H1 (cell line): ENCODE measurements around the gene TRABD2A. TPM values are rescaled to one million over a fixed set of nuclear protein-coding genes. Genes with fewer than 3 reads are reported as not detected.

Experiments
- BCL11A ChIP-seq, 2 experiments: IDR thresholded peaks; one replicate each; pipeline ENCODE4 v1.6.1; 2011; ENCODE audit warnings: low read depth in 2 of 2, low read length in 2 of 2, mild to moderate bottlenecking in 2 of 2
- CTBP2 ChIP-seq: IDR thresholded peaks from 2 replicates; pipeline ENCODE4 v1.7.0; 2011; ENCODE audit warnings: borderline replicate concordance, mild to moderate bottlenecking, moderate library complexity, mixed read lengths, low read length; ENCODE audit not compliant: insufficient read depth, insufficient read length
- KDM4A ChIP-seq: IDR thresholded peaks from one replicate; pipeline ENCODE4 v1.7.1; 2012; ENCODE audit warnings: low read depth, mild to moderate bottlenecking, moderate library complexity, low read length, inconsistent platforms; ENCODE audit not compliant: severe bottlenecking
- RFX5 ChIP-seq: IDR thresholded peaks from 2 replicates; pipeline ENCODE4 v1.6.1; 2011; ENCODE audit warnings: low read depth, low read length, improper control_type of control experiment, borderline replicate concordance
- SIN3A ChIP-seq, 2 experiments: IDR thresholded peaks in 1 of 2; conservative IDR thresholded peaks in 1 of 2; 2 replicates each; pipeline ENCODE4 v1.6.1; 2011 to 2012; ENCODE audit warnings: low read length in 2 of 2, improper control_type of control experiment in 1 of 2, low read depth in 1 of 2, mild to moderate bottlenecking in 1 of 2
- ZNF274 ChIP-seq: IDR thresholded peaks from 2 replicates; pipeline ENCODE4 v1.7.0; 2012; ENCODE audit warnings: low read length, borderline replicate concordance; ENCODE audit errors: extremely low read depth
- polyA plus RNA-seq, 7 experiments: library from polyadenylated mRNA; depleted of rRNA in 3 of 7; stranded (reverse) in 5 of 7; unstranded in 2 of 7; fragments of >200 nt in 5 of 7; fragments of 200-250 nt in 2 of 7; gene quantifications; 1 replicate in 5 of 7; 2 replicates in 1 of 7; 4 replicates in 1 of 7; pipeline versions ENCODE4 v1.2.1 to v1.2.3, GENCODE V29; 2011 to 2013; ENCODE audit warnings: missing spikeins in 2 of 7, mixed read lengths in 2 of 7
- total RNA-seq: library from RNA; stranded (reverse); fragmentation: NEBNext Ultra II Directional; extraction: Animal tissue kit (Norgen Biotek cat#: 25700); gene quantifications from 2 replicates; pipeline ENCODE4 v1.2.1, GENCODE V29; 2021
- TF ChIP-seq, protein P1 (sequence below): IDR thresholded peaks from 2 replicates; pipeline ENCODE4 v1.6.1; 2011; ENCODE audit warnings: low read length, improper control_type of control experiment

TRABD2A gene
- total and polyA plus RNA-seq, 2 of the 8 experiments (the other 6 are each of a cell fraction or from before 2014, with no cell fraction given): 17.3 to 18.6 TPM

DNA sequence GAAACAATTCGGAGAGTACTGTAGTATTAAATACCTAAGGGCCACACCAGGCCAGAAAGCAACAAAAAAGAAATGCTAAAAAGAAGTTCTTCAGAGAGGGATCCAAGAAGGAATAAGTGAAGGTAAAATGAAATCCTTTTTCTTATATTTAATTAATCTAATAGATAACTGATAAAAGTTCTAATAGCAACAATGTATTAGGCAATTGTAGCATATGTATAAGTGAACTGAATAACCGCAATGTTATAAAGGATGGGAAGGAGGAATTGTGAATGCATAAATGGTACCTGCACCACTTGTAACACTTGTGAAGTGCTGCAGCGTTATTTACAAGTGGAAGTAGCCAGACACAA, 46.4 kb upstream of the TRABD2A start (continued):
- TF ChIP-seq CTBP2 (no peak), ZNF274 (no peak), SIN3A (conservative IDR thresholded peaks at IDR 0.05 in 1 of 2, IDR thresholded peaks at IDR 0.05 in 1 of 2; ENCODE audit: low read depth in 1 of 2, low read length in 2 of 2) (no peak), RFX5 (no peak), KDM4A (no peak), BCL11A (IDR thresholded peaks at IDR 0.05; ENCODE audit: low read depth in 2 of 2, low read length in 2 of 2) (no peak)
- TF ChIP-seq, protein P1, sequence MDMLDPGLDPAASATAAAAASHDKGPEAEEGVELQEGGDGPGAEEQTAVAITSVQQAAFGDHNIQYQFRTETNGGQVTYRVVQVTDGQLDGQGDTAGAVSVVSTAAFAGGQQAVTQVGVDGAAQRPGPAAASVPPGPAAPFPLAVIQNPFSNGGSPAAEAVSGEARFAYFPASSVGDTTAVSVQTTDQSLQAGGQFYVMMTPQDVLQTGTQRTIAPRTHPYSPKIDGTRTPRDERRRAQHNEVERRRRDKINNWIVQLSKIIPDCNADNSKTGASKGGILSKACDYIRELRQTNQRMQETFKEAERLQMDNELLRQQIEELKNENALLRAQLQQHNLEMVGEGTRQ: no peak
